Neural cell (in vitro differentiated cells): ENCODE measurements around the gene SLC34A3.

ENCODE experiments used
- EZH2 ChIP-seq: fragments of 200-600, 300-800 bp; shearing (Covaris generic), sonication (generic); IDR thresholded peaks from 2 replicates; pipeline ENCODE4 v1.6.1; 2014; ENCODE audit warnings: antibody characterized with exemption, low read length, borderline replicate concordance, mild to moderate bottlenecking; ENCODE audit not compliant: insufficient read depth, poor library complexity, severe bottlenecking
- POLR2AphosphoS5 ChIP-seq: IDR thresholded peaks from 2 replicates; pipeline ENCODE4 v1.6.1; 2012
- TF ChIP-seq, protein P1 (sequence below): fragments of 450-650 bp; IDR thresholded peaks from 2 replicates; pipeline ENCODE4 v1.5.1; 2014; ENCODE audit warnings: antibody characterized with exemption, mild to moderate bottlenecking, moderate library complexity; ENCODE audit not compliant: poor library complexity, severe bottlenecking
- TF ChIP-seq, protein P2 (sequence below): IDR thresholded peaks from 2 replicates; pipeline ENCODE4 v1.6.1; 2012; ENCODE audit warnings: borderline replicate concordance

DNA sequence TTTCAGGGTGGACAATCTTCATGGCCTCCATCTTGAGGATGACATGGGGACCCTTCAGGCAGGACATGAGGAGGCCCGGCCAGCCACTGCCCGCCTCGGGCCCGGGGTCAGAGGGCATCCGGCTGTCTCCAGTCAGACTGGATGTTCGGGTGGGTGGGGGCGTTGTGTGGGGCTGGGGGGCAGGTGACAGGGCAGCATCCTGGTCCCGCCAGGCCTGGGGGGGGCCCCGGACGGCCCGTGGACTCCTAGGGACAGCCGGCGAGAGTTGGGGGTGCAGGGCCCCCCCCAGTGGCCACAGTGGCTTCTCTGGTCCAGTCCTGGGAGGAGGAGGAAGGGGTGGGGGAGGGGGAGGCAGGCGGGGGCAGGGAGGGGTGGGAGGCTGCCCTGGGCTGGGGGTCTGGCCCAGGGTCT, 9.6 kb upstream of the SLC34A3 start:
- TF ChIP-seq, protein P1, sequence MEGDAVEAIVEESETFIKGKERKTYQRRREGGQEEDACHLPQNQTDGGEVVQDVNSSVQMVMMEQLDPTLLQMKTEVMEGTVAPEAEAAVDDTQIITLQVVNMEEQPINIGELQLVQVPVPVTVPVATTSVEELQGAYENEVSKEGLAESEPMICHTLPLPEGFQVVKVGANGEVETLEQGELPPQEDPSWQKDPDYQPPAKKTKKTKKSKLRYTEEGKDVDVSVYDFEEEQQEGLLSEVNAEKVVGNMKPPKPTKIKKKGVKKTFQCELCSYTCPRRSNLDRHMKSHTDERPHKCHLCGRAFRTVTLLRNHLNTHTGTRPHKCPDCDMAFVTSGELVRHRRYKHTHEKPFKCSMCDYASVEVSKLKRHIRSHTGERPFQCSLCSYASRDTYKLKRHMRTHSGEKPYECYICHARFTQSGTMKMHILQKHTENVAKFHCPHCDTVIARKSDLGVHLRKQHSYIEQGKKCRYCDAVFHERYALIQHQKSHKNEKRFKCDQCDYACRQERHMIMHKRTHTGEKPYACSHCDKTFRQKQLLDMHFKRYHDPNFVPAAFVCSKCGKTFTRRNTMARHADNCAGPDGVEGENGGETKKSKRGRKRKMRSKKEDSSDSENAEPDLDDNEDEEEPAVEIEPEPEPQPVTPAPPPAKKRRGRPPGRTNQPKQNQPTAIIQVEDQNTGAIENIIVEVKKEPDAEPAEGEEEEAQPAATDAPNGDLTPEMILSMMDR = no peak
- TF ChIP-seq EZH2 = no peak
- no peak for TF ChIP-seq POLR2AphosphoS5
- TF ChIP-seq, protein P2, sequence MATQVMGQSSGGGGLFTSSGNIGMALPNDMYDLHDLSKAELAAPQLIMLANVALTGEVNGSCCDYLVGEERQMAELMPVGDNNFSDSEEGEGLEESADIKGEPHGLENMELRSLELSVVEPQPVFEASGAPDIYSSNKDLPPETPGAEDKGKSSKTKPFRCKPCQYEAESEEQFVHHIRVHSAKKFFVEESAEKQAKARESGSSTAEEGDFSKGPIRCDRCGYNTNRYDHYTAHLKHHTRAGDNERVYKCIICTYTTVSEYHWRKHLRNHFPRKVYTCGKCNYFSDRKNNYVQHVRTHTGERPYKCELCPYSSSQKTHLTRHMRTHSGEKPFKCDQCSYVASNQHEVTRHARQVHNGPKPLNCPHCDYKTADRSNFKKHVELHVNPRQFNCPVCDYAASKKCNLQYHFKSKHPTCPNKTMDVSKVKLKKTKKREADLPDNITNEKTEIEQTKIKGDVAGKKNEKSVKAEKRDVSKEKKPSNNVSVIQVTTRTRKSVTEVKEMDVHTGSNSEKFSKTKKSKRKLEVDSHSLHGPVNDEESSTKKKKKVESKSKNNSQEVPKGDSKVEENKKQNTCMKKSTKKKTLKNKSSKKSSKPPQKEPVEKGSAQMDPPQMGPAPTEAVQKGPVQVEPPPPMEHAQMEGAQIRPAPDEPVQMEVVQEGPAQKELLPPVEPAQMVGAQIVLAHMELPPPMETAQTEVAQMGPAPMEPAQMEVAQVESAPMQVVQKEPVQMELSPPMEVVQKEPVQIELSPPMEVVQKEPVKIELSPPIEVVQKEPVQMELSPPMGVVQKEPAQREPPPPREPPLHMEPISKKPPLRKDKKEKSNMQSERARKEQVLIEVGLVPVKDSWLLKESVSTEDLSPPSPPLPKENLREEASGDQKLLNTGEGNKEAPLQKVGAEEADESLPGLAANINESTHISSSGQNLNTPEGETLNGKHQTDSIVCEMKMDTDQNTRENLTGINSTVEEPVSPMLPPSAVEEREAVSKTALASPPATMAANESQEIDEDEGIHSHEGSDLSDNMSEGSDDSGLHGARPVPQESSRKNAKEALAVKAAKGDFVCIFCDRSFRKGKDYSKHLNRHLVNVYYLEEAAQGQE = no peak
